ENCODE data around the gene MED17. TPM values are rescaled to one million over a fixed set of nuclear protein-coding genes. Genes with fewer than 3 reads are reported as not detected.

The MED17 gene
- total RNA-seq, 3 donors from 2014 or later, result 22.3 to 33.8 (median 29.6) TPM

- DNase-seq (no peak), ATAC-seq (no peak)
- no peaks in the 10 kb centered on the region for H3K36me3 ChIP-seq (ENCODE audit: low read depth)
- H3K9me3 ChIP-seq, result no peaks in the 10 kb centered on the region
- intact Hi-C loops (cut with DNase I, micrococcal nuclease), result no loop called here
- TF ChIP-seq, protein P1, sequence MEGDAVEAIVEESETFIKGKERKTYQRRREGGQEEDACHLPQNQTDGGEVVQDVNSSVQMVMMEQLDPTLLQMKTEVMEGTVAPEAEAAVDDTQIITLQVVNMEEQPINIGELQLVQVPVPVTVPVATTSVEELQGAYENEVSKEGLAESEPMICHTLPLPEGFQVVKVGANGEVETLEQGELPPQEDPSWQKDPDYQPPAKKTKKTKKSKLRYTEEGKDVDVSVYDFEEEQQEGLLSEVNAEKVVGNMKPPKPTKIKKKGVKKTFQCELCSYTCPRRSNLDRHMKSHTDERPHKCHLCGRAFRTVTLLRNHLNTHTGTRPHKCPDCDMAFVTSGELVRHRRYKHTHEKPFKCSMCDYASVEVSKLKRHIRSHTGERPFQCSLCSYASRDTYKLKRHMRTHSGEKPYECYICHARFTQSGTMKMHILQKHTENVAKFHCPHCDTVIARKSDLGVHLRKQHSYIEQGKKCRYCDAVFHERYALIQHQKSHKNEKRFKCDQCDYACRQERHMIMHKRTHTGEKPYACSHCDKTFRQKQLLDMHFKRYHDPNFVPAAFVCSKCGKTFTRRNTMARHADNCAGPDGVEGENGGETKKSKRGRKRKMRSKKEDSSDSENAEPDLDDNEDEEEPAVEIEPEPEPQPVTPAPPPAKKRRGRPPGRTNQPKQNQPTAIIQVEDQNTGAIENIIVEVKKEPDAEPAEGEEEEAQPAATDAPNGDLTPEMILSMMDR (IDR thresholded peaks at IDR 0.05), result no peak
- no peak overlapping the region for H3K4me3 ChIP-seq
- no peaks in the 10 kb centered on the region for H3K4me1 ChIP-seq (ENCODE audit: low read depth)
Observed at GRCh38 chr11:93813974-93814373, 29.9 kb downstream of the MED17 start.

DNA sequence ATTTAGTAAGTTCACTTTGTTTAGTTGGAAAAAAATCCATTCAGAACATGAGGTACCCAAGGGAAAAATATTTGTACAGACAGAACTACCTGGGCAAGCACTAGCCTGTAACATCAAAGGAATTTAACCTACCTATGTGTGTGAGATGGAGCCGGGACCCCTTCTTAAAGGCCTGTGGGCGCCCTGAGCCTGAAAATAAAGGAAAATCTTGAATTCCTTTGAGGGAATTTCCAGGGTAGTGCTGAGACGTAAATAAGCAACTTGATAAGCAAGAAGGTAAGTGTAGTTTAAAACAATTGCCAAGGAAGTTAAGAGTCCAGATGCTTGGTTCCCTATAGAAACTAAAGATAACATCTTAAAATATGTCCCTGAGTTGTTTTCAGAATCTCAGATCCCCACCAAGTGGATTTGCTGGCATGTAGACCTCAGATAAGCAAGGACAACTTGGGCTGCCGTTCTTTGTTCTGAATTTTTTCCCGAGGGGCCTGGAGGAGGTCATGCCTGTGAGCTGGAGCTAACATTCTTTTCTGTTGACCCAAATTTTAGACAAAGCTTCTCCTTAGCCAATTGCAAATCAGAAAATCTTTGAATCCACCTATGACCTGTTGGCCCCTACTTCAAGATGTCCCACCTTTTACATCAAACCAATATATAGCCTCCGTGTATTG is 31.0 kb downstream of the MED17 start:
- ATAC-seq (no peak), DNase-seq (no peak)
- intact Hi-C loops (cut with DNase I, micrococcal nuclease), result no loop called here
- Histone ChIP-seq H3K4me3 (no peak overlapping the region), H3K9me3 (no peaks in the 10 kb centered on the region), H3K36me3 (ENCODE audit: low read depth) (no peaks in the 10 kb centered on the region), H3K4me1 (ENCODE audit: low read depth) (no peaks in the 10 kb centered on the region)
- TF ChIP-seq, protein P1 (IDR thresholded peaks at IDR 0.05), result no peak

GRCh38 chr11:93817426-93818348 is 33.6 kb downstream of the MED17 start:
- DNase-seq (no peak), ATAC-seq (no peak)
- Histone ChIP-seq H3K4me3 (no peak overlapping the region), H3K36me3 (ENCODE audit: low read depth) (no peaks in the 10 kb centered on the region), H3K9me3 (no peaks in the 10 kb centered on the region), H3K4me1 (ENCODE audit: low read depth) (no peaks in the 10 kb centered on the region)
- TF ChIP-seq, protein P1 (IDR thresholded peaks at IDR 0.05), result no peak
- intact Hi-C loops (cut with DNase I, micrococcal nuclease), result no loop called here

DNA sequence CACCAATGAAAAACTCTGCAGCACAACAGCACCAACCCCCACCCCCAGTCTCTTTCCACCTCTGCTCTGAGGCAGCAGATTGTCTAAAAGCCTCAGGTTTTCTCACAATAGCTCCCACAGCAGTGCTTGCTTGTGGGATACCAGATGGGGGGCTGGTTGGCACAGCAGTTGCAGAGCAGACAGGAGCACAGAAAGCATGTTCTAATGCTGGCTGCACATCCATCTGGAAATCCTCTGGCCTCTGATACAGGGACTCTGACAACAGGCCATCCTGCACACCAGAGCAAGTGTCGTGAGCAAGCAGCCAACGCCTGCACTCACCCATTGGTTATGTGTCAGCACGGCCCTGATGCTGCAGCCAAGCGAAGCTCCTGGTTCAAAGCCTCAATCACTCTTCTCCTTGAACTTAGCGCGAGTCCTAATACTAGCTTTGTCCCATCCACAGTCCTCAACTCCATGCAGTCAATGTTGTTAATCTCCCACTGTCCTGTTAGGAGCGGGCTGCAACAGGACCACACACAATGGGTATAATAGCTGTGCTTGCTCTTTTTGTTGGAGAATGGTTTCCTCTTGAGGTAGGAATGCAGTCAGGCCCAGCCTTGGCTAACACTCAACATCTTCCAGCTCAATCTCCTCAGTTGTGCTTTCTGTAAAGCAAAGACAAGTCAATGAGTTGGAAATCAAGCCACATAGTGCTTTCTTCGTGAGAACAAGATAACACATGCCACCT is 36.0 kb downstream of the MED17 start:
- intact Hi-C loops (cut with DNase I, micrococcal nuclease), result no loop called here
- TF ChIP-seq, protein P1 (IDR thresholded peaks at IDR 0.05), result no peak
- no peak for DNase-seq
- Histone ChIP-seq H3K4me3 (no peak overlapping the region), H3K36me3 (ENCODE audit: low read depth) (no peaks in the 10 kb centered on the region), H3K4me1 (ENCODE audit: low read depth) (no peaks in the 10 kb centered on the region), H3K9me3 (no peaks in the 10 kb centered on the region)
- no peak for ATAC-seq

GRCh38 chr11:93820847-93821246 is 36.8 kb downstream of the MED17 start:
- intact Hi-C loops (cut with DNase I, micrococcal nuclease), result no loop called here
- no peaks in the 10 kb centered on the region for H3K9me3 ChIP-seq
- TF ChIP-seq, protein P1 (IDR thresholded peaks at IDR 0.05), result no peak
- no peaks in the 10 kb centered on the region for H3K36me3 ChIP-seq (ENCODE audit: low read depth)
- DNase-seq (no peak), ATAC-seq (no peak)
- no peaks in the 10 kb centered on the region for H3K4me1 ChIP-seq (ENCODE audit: low read depth)
- no peak overlapping the region for H3K4me3 ChIP-seq
